Stimulated activated CD8-positive, alpha-beta memory T cell treated with anti-CD3 and anti-CD28 coated beads, Interleukin-4, amount 100 ng/mL, for 1 hour (primary cell): ENCODE measurements around the gene CRELD2.

Experiments used
- DNase-seq, 2 donors: peaks; one replicate each; pipeline ENCODE4 v3.0.0-alpha.2; 2020; ENCODE audit warnings: low read depth in 2 of 2, low spot score in 1 of 2

CRELD2 gene

GRCh38 chr22:49928555-49929210, 10.2 kb downstream of the CRELD2 start:
- DNase-seq, result no peak

- peak; percentile 50 to 60 for DNase-seq
Observed at GRCh38 chr22:49929211-49929979, 11.0 kb downstream of the CRELD2 start.

GRCh38 chr22:49929994-49930575, 11.7 kb downstream of the CRELD2 start:
- DNase-seq, result no peak

GRCh38 chr22:49930596-49931412, 12.4 kb downstream of the CRELD2 start:
- DNase-seq, result no peak

GRCh38 chr22:49933236-49934159, 15.1 kb downstream of the CRELD2 start:
- DNase-seq, result no peak

GRCh38 chr22:49934160-49934890, 15.9 kb downstream of the CRELD2 start:
- no peak for DNase-seq

GRCh38 chr22:49934891-49935557, 16.6 kb downstream of the CRELD2 start:
- DNase-seq, result peak; percentile 73 to 80

GRCh38 chr22:49935561-49935960, 17.1 kb downstream of the CRELD2 start:
- no peak for DNase-seq

- DNase-seq, result peak; percentile 64 to 82
Observed at GRCh38 chr22:49936018-49936972, 17.9 kb downstream of the CRELD2 start.

- no peak for DNase-seq
Observed at GRCh38 chr22:49936973-49937757, 18.7 kb downstream of the CRELD2 start.

- DNase-seq, result no peak
Observed at GRCh38 chr22:49937758-49938564, 19.5 kb downstream of the CRELD2 start.

GRCh38 chr22:49938565-49939136, 20.2 kb downstream of the CRELD2 start:
- no peak for DNase-seq

GRCh38 chr22:49941507-49942316, 23.3 kb downstream of the CRELD2 start:
- DNase-seq, result no peak

- DNase-seq, result no peak
Observed at GRCh38 chr22:49942565-49943404, 24.4 kb downstream of the CRELD2 start.
